Left lobe of liver (tissue), 2 donors: ENCODE results near the gene COL4A1. TPM values are rescaled to one million over a fixed set of nuclear protein-coding genes. Genes with fewer than 3 reads are reported as not detected.

Source experiments
- ATAC-seq: fragments of 200-7000 bp; cut with Tn5 transposase; one replicate; pipeline ENCODE4 v1.9.1; 2020; ENCODE audit warnings: mild to moderate bottlenecking, moderate library complexity
- DNase-seq: peaks from one replicate; pipeline ENCODE4 v3.0.0-alpha.2; 2020; ENCODE audit warnings: low spot score
- total RNA-seq: library from RNA; stranded (reverse); gene quantifications from one replicate; pipeline ENCODE4 v1.2.1, GENCODE V29; 2021
- donor health status: DM: no; HTN: no; CAD: no; lungs with moderate emphysema.
- donor health status: DM: no; HTN: yes; CAD: no.

Gene COL4A1
- total RNA-seq, 1 donor from 2014 or later = 9.1 TPM

DNA sequence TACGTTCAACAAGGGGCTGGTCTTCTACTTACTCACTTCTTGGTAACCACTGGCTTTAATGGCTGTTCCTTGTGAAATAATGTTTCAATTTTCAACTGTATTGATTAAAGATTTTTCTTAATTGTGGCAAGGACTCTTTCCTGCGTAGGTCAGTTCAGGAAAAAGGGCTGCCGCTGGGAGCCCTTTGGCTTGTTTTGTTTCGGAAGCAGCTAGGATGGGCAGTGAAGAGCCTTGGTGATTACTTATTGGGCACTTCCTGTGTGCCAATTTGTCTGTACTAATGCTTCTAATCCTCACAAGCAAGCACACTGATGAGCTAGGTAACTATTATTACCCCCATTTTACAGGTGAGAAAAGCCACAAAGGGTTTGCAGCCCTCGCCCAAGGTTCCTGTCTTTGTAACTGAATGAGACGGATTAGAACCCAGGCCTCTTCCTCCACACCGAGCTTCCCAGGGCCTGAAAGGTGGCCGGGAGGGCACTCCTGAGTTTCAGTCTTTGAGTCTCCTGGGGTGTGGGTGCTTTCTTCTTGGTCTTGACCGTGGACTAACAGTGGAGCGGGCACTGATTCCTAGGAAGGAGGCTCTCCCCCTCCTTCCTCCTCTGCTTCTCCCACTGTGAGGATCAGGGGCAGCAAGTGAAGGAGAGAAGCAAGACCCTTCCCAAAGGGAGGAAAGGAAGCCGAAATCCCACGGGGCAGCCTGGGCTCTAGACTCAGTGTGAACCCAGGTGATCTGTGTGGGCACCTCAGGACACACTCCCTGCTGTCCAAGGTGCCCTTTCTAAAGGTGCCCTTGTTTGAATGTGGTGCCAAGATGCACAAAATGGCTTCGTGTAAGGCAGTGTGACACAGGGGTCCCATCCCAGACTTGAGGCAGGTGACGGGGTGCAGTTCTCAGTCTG, 3.8 kb upstream of the COL4A1 start:
- no peak for ATAC-seq
- no peak for DNase-seq

DNA sequence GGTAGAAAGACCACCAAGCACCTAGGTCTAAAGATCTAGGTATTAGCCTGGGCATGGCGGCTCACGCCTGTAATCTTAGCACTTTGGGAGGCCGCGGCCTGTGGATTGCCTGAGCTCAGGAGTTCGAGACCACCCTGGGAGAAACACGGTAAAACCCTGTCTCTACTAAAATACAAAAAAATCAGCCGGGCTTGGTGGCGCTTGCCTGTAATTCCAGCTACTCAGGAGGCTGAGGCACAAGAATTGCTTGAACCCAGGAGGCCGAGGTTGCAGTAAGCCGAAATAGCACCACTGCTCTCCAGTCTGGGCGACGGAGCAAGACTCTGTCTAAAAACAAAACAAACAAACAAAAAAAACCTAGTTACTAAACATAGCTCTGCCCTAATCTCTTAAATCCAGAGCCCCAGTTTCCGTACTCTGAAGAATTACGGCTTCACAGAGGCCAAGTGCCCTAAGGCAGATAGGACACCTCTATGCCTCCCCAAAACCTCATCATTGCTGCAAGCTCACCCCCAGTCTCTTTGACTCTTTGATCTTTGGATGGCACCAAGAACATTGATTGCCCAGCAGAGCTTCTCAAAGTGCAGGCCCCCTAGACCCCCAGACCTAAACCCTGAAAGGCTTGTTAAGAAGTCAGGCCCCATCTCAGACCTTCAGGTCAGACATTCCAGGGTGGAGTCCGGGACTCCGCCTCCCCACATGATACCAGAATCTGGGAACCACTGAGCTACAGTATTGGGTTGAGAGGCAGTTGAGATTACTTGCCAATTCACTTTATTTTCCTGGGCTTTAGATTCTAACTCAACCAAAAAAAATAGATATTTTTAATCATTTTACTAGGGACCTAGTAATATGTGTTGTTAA, 2.9 kb upstream of the COL4A1 start:
- ATAC-seq (no peak), DNase-seq (no peak)

DNA sequence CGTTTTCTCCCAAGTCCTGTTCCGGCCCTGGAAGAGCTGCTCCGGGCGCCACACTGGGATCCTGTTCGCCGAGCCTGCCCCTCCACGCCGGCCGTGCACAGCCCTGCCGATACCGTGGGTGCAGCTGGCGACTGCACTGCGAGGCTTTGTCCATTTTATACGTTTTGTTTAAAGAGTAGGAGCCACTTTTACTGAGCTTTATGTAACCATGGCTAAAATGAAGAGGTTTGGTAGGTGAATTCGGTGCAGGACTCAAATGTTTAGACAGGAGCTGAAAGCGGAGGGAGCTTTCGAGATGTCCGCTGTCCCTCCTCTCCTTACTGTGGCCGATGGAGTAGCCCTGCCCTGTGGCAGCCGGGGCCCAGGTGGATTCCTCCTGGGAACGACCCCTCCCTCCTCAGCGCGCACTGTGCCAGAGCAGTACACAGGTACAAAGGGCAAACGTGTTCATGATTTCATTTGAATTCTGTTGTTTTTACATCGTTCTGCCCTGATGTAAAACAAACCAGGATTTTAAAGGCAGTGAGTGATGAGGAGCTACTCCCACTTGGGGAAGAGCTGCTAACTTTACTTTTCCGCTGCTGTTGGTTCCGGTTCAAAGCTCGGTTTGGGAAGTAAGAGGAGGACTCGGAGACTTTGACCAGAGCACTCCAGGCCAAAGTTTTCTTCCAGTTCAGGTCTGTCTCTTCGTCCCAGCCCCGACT, 1.9 kb upstream of the COL4A1 start:
- ATAC-seq = peak; percentile 43
- peak; percentile 44 for DNase-seq

DNA sequence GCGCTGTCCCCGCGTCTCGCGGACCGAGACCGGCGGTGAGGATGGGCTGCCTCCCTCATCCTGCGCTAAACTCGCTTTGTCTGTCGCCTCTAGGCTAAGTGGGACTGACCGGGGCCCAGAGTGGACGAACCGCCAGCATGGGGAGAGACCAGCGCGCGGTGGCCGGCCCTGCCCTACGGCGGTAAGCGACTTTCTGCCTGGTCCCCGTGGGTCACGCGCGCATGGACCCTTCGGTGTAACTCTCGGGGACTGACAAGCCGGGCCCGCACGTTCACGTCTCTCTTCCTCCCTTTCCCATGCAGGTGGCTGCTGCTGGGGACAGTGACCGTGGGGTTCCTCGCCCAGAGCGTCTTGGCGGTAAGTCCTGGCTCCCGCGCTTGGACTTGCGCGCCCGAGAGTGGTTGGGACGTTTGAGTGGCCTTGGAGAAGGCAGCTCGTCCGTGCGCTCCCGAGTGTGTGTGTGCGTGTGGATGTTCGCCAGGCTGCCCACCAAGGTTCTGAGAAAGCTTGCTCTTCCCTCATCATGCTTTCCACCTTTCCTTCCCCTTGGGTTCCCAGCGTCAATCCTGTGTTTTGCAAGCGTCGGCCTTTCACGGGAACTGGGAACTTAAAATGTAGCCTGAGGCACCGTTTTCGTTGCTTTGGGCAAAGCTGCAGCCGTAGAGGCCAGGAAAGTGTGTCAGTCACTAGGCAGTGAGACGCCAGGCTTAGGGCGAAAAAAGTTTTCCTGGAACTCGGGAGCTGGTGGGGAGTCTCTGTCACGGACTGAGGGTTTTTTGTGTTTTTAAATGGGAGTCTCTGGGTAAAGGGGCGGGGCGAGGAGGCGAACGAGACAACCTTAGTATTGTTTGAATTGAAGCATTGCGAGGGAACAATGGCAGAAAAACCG, 1.1 kb upstream of the COL4A1 start:
- peak; percentile 29 for ATAC-seq
- DNase-seq = peak; percentile 46

- DNase-seq (peak; percentile 39), ATAC-seq (no peak)
Observed at GRCh38 chr13:110306340-110306959, 507 bp downstream of the COL4A1 start.

GRCh38 chr13:110305949-110306339, 1.0 kb downstream of the COL4A1 start:
- DNase-seq (no peak), ATAC-seq (no peak)

- no peak for ATAC-seq
Observed at GRCh38 chr13:110305544-110305943, 1.4 kb downstream of the COL4A1 start.

DNA sequence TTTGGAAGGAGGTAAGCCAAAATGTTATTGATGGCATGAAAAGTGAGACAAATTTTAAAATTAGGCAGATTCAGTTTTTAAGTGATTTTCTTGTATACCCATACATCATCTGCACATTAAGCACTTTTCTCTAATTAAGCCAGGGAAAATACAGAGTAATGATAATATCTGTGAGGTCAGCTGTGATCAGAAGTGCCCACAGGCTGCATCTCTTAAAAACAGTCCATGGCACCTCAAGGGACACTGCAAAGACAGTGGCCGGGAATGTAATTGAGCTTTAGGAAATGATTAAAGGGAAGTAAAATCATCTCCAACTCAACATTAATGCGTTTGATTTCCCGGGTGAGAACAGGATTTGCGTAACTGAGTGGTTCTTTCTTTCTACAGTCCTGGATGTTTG, 2.0 kb downstream of the COL4A1 start:
- DNase-seq = no peak
- no peak for ATAC-seq

More at GRCh38 chr13:110305544-110305943, 1.4 kb downstream of the COL4A1 start:
- DNase-seq = no peak

- DNase-seq (no peak), ATAC-seq (no peak)
Observed at GRCh38 chr13:110304256-110304655, 2.7 kb downstream of the COL4A1 start.

GRCh38 chr13:110303644-110304043, 3.3 kb downstream of the COL4A1 start:
- DNase-seq (peak; percentile 32), ATAC-seq (no peak)

DNA sequence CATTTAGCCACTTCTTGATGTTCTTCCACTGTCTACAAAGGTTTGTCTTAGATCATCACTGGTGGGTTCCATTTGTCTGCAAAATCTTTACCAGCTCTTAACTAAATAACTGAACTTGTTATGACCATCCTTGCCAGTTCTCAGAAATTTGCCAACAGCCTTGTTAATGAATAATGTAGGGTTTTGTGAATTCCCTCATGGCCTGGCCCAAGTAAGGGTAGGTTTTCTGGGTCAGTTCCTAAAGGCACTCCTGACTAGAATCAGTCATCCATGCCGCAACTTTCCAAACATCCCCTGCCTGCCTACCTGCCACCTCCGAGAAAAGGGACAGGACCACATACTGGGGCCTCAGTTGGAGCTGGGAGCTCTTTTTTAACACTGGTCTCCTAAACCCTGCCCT, 4.0 kb downstream of the COL4A1 start:
- no peak for DNase-seq
- ATAC-seq = no peak

DNA sequence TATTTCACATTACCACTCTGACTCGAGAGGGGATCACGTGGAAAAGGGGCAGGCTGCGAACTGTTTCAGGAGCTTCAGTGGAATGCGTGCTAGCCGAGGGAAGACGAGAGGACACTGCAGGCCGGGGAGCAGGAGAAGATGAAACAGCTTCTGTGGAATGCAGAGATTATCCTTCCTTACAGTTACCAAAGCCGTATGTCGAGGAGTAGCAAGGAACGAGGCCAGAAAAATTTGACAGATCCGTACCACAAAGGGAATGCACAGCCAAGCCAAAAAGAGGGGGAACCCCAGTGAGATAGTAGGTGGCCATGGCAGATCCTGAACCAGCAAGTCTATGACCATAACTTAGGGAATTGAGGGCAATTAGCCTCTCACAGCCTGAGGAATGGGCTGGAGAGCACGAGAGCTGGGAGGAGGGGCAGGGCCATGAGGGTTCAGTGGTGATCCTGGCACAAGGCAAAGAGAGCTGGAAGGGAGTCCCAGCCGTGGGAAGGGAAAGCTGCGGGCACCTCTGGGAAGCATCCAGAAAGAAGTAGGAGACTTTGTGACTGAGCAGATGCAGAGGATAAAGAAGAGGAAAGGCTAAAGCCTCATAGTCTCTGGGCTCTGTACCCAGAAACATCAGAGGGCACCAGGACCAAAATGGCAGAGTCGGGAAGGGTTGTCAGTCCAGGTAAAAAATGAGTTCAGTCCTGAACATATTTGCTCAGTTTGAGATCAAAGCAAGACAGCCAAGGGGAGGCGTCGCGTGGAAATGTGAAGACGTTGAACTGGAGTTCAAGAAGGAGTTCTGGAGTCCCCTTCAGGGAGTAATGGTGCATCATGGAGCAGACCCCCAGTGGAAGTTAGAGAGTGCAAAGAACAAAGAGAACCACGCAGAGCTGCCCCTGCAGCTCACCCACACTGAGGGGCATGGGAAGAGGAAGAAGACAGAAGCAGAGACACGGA, 5.1 kb downstream of the COL4A1 start:
- ATAC-seq = no peak
- peak; percentile 35 for DNase-seq

GRCh38 chr13:110301083-110301482, 5.9 kb downstream of the COL4A1 start:
- ATAC-seq (no peak), DNase-seq (no peak)

GRCh38 chr13:110300090-110300815, 6.7 kb downstream of the COL4A1 start:
- ATAC-seq (no peak), DNase-seq (no peak)

GRCh38 chr13:110299283-110299840, 7.6 kb downstream of the COL4A1 start:
- DNase-seq (no peak), ATAC-seq (no peak)

GRCh38 chr13:110298505-110299282, 8.3 kb downstream of the COL4A1 start:
- peak; percentile 71 for ATAC-seq
- DNase-seq = no peak
